Measurements from ENCODE around the gene KDM5A.

The KDM5A gene

GRCh38 chr12:414859-415258 is 25.7 kb upstream of the KDM5A start:
- no peak overlapping the region for H3K27ac ChIP-seq (ENCODE audit: low read depth, low read length)
- H3K36me3 ChIP-seq (ENCODE audit: low read length), result peaks cover 3% of the 10 kb centered on the region; the same call in 1 of the 2 replicates
- no peak overlapping the region for H2AFZ ChIP-seq (ENCODE audit: low read depth, low read length, severe bottlenecking)
- no peaks in the 10 kb centered on the region for H3K79me2 ChIP-seq (ENCODE audit: insufficient read depth, low read length)
- no peak overlapping the region for H3K4me3 ChIP-seq (ENCODE audit: insufficient read depth, low read length, poor library complexity, severe bottlenecking)
- no peaks in the 10 kb centered on the region for H4K20me1 ChIP-seq (ENCODE audit: low read depth, low read length)
- no peaks in the 10 kb centered on the region for H3F3A ChIP-seq (ENCODE audit: insufficient read depth)
- TF ChIP-seq EZH2phosphoT487 (conservative IDR thresholded peaks at IDR 0.05; ENCODE audit: low read length), result no peak
- no peak for TF ChIP-seq CTCF (IDR thresholded peaks at IDR 0.05; ENCODE audit: insufficient read depth, low read length, poor library complexity, severe bottlenecking)
- H3K9ac ChIP-seq (ENCODE audit: low read length), result no peak overlapping the region
- no peaks in the 10 kb centered on the region for H3K9me3 ChIP-seq (ENCODE audit: insufficient read depth, low read length)
- H3K27me3 ChIP-seq (ENCODE audit: low read length), result no peaks in the 10 kb centered on the region
- no peaks in the 10 kb centered on the region for H3K9me2 ChIP-seq (replicated peaks; ENCODE audit: insufficient read depth, low read length)
- no peak overlapping the region for H3K4me2 ChIP-seq (ENCODE audit: low read depth, low read length, poor library complexity, severe bottlenecking)

- no peaks in the 10 kb centered on the region for H4K20me1 ChIP-seq (ENCODE audit: low read depth, low read length)
- no peaks in the 10 kb centered on the region for H3K9me3 ChIP-seq (ENCODE audit: insufficient read depth, low read length)
- H3K27ac ChIP-seq (ENCODE audit: low read depth, low read length), result no peak overlapping the region
- H3K9ac ChIP-seq (ENCODE audit: low read length), result peak overlapping the region; percentile 75
- peak overlapping the region; percentile 86 for H3K4me2 ChIP-seq (ENCODE audit: low read depth, low read length, poor library complexity, severe bottlenecking)
- peak overlapping the region; percentile 95 for H3K4me3 ChIP-seq (ENCODE audit: insufficient read depth, low read length, poor library complexity, severe bottlenecking)
- peak overlapping the region; percentile 94 for H2AFZ ChIP-seq (ENCODE audit: low read depth, low read length, severe bottlenecking)
- H3K9me2 ChIP-seq (replicated peaks; ENCODE audit: insufficient read depth, low read length), result no peaks in the 10 kb centered on the region
- H3F3A ChIP-seq (ENCODE audit: insufficient read depth), result no peaks in the 10 kb centered on the region
- H3K27me3 ChIP-seq (ENCODE audit: low read length), result no peaks in the 10 kb centered on the region
- H3K79me2 ChIP-seq (ENCODE audit: insufficient read depth, low read length), result peaks cover 17% of the 10 kb centered on the region; the same call in 1 of the 2 replicates
- TF ChIP-seq CTCF (IDR thresholded peaks at IDR 0.05; ENCODE audit: insufficient read depth, low read length, poor library complexity, severe bottlenecking), result peak; percentile 19
- no peak for TF ChIP-seq EZH2phosphoT487 (conservative IDR thresholded peaks at IDR 0.05; ENCODE audit: low read length)
- no peaks in the 10 kb centered on the region for H3K36me3 ChIP-seq (ENCODE audit: low read length)
Observed at GRCh38 chr12:402029-402389, 12.9 kb upstream of the KDM5A start.

- H3K36me3 ChIP-seq (ENCODE audit: low read length), result no peaks in the 10 kb centered on the region
- H4K20me1 ChIP-seq (ENCODE audit: low read depth, low read length), result no peaks in the 10 kb centered on the region
- H3K27ac ChIP-seq (ENCODE audit: low read depth, low read length), result 0 out of 2 replicates have a peak within 1 kb of the TSS, but pooled peaks have one; percentile 9
- no peaks in the 10 kb centered on the region for H3K27me3 ChIP-seq (ENCODE audit: low read length)
- peak within 1 kb of the TSS; percentile 95 for H3K4me3 ChIP-seq (ENCODE audit: insufficient read depth, low read length, poor library complexity, severe bottlenecking)
- H3F3A ChIP-seq (ENCODE audit: insufficient read depth), result no peaks in the 10 kb centered on the region
- no peak for TF ChIP-seq CTCF (IDR thresholded peaks at IDR 0.05; ENCODE audit: insufficient read depth, low read length, poor library complexity, severe bottlenecking)
- H3K79me2 ChIP-seq (ENCODE audit: insufficient read depth, low read length), result peaks cover 17% of the 10 kb centered on the region; the same call in 1 of the 2 replicates
- H3K9me3 ChIP-seq (ENCODE audit: insufficient read depth, low read length), result no peaks in the 10 kb centered on the region
- H3K9ac ChIP-seq (ENCODE audit: low read length), result peak within 1 kb of the TSS; percentile 75
- H2AFZ ChIP-seq (ENCODE audit: low read depth, low read length, severe bottlenecking), result peak within 1 kb of the TSS; percentile 94
- no peaks in the 10 kb centered on the region for H3K9me2 ChIP-seq (replicated peaks; ENCODE audit: insufficient read depth, low read length)
- peak within 1 kb of the TSS; percentile 86 for H3K4me2 ChIP-seq (ENCODE audit: low read depth, low read length, poor library complexity, severe bottlenecking)
Observed at GRCh38 chr12:401235-402028, 12.3 kb upstream of the KDM5A start, which contains the start of gene CCDC77. CCDC77 (plus strand) TSS chr12:401644; CDS start chr12:409384, 7,740 bp downstream.

Data from SU-DHL-6 (cell line).